ENCODE measurements around the gene AJAP1. TPM values are rescaled to one million over a fixed set of nuclear protein-coding genes. Genes with fewer than 3 reads are reported as not detected.

AJAP1 gene
- total and polyA plus RNA-seq, 2 of the 13 experiments (the other 11 are each of a cell fraction or from before 2014, with no cell fraction given) = not detected

DNA sequence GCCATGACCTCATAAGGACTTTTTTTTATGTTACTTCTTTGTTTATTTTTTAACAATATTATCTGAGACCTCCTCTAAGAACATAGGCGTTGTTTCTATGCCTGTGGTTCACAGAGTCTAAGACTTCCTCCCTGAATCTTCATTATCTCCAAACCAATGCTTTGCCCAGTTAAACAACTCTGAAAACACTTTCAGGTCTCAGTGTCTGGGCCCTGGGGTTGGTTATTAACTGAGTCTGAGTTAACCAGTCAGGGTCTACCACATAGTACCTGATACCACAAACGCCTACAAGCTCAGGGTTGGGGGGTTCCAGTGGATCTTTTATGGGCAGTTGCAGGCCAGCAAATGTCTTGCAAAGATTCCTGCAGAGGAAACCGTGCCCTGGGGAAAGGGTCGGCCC is 138.2 kb downstream of the AJAP1 start (continued):
- no peak for TF ChIP-seq ZNF563 (CRISPR knock-in tag; IDR thresholded peaks at IDR 0.05)
- no peak for TF ChIP-seq HDAC1 (CRISPR knock-in tag; IDR thresholded peaks at IDR 0.05)
- no peak for TF ChIP-seq ZNF816 (CRISPR knock-in tag; IDR thresholded peaks at IDR 0.05; ENCODE audit: borderline replicate concordance)

DNA sequence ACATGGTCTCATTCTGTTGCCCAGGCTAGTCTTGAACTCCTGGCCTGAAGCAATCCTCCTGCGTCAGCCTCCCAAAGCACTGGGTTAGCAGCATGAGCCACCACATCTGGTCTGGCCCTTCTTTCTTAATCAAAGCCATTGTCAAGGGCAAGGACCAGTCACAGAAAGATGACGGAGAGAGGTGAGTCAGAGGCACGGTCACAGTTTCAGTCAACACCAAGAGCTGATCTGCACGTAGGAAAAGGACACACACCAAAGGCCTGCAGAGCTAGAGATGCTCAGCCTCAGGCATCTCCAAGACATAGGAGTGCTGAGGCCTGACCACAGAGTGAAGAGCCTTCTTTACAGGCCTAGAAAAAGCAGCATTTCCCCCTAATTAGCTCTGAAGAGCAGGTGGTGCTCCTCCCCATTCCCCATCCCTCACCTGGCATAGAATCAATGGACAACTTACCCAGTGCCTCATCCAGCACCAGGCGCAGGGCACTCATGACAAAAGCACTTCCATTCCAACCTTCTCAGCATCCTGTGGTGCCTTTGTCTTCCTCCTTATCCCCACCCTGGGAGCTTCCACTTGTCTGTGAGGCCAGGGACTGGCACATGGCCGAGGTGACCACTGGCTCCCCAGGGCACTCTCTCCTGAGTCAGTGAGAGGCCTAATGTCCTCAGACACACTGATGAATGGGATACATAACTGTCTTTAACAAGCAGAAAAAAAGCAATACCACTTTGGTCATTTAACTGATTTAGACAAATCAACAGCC is 139.8 kb downstream of the AJAP1 start:
- Histone ChIP-seq H3K9ac (ENCODE audit: insufficient read depth, low read depth, low read length) (no peak overlapping the region), H4K20me1 (ENCODE audit: insufficient read depth, low read length) (no peaks in the 10 kb centered on the region), H3K4me2 (ENCODE audit: low read depth, low read length) (no peak overlapping the region), H3K4me3 (replicated peaks in 1 of 3; ENCODE audit: insufficient read depth in 1 of 3, low read depth in 2 of 3, low read length in 3 of 3) (no peak overlapping the region), H3K4me1 (ENCODE audit: insufficient read depth, low read length) (no peaks in the 10 kb centered on the region), H3K27ac (ENCODE audit: extremely low read length, insufficient read depth, low read length) (no peak overlapping the region), H3K9me3 (ENCODE audit: low read length) (no peaks in the 10 kb centered on the region), H3K79me2 (ENCODE audit: insufficient read depth, low read length) (no peaks in the 10 kb centered on the region), H3K36me3 (replicated peaks in 1 of 2; ENCODE audit: control insufficient read depth in 1 of 2, insufficient read depth in 2 of 2, low read length in 2 of 2) (no peaks in the 10 kb centered on the region), H2AFZ (ENCODE audit: low read length) (no peak overlapping the region), H3K27me3 (ENCODE audit: control insufficient read depth in 1 of 2, insufficient read depth in 2 of 2, low read length in 2 of 2) (no peaks in the 10 kb centered on the region; a peak in 1 of 5 replicates)
- FAIRE-seq (no peak), DNase-seq (ENCODE audit: low spot score) (no peak), ATAC-seq (no peak)
- intact Hi-C loops (cut with micrococcal nuclease; ENCODE audit: unreplicated experiment) (no loop called here), in situ Hi-C loops (cut with HindIII; ENCODE audit: extremely low pct_ligation_motif_present, low pct_unique_long_range_greater_than_20kb) (no loop called here)
- POLR2A ChIA-PET = no interaction called here
- no TSS peak for BruUV-seq (replicated peaks)
- WGBS (ENCODE audit: low lambda C conversion rate) = 33% methylated on average over 5 of the region's 6 CpGs
- CTCF ChIA-PET (ENCODE audit: low intra/inter-chr PET ratio, low total read pairs) = no interaction called here
- TF ChIP-seq ZNF703 (CRISPR knock-in tag; IDR thresholded peaks at IDR 0.05; ENCODE audit: borderline replicate concordance) (no peak), EHMT2 (IDR thresholded peaks at IDR 0.05; ENCODE audit: borderline replicate concordance, low read depth, low read length) (no peak), RBFOX2 (IDR thresholded peaks at IDR 0.05; ENCODE audit: low read depth, low read length) (no peak), KLF15 (CRISPR knock-in tag; IDR thresholded peaks at IDR 0.05; ENCODE audit: borderline replicate concordance) (no peak), YEATS2 (CRISPR knock-in tag; IDR thresholded peaks at IDR 0.05; ENCODE audit: borderline replicate concordance) (no peak), REL (CRISPR knock-in tag; conservative IDR thresholded peaks at IDR 0.05) (no peak), HDAC1 (CRISPR knock-in tag; IDR thresholded peaks at IDR 0.05) (no peak), TBL1XR1 (IDR thresholded peaks at IDR 0.05; ENCODE audit: borderline replicate concordance, low read length, partially characterized antibody) (no peak), JDP2 (CRISPR knock-in tag; IDR thresholded peaks at IDR 0.05; ENCODE audit: borderline replicate concordance) (no peak), SP2 (CRISPR knock-in tag; IDR thresholded peaks at IDR 0.05) (no peak), NCOA2 (CRISPR knock-in tag; IDR thresholded peaks at IDR 0.05) (no peak), ZNF547 (CRISPR knock-in tag; IDR thresholded peaks at IDR 0.05) (no peak), ZNF343 (CRISPR knock-in tag; IDR thresholded peaks at IDR 0.05) (no peak)
- TF ChIP-seq, protein P1, sequence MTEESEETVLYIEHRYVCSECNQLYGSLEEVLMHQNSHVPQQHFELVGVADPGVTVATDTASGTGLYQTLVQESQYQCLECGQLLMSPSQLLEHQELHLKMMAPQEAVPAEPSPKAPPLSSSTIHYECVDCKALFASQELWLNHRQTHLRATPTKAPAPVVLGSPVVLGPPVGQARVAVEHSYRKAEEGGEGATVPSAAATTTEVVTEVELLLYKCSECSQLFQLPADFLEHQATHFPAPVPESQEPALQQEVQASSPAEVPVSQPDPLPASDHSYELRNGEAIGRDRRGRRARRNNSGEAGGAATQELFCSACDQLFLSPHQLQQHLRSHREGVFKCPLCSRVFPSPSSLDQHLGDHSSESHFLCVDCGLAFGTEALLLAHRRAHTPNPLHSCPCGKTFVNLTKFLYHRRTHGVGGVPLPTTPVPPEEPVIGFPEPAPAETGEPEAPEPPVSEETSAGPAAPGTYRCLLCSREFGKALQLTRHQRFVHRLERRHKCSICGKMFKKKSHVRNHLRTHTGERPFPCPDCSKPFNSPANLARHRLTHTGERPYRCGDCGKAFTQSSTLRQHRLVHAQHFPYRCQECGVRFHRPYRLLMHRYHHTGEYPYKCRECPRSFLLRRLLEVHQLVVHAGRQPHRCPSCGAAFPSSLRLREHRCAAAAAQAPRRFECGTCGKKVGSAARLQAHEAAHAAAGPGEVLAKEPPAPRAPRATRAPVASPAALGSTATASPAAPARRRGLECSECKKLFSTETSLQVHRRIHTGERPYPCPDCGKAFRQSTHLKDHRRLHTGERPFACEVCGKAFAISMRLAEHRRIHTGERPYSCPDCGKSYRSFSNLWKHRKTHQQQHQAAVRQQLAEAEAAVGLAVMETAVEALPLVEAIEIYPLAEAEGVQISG (CRISPR knock-in tag; IDR thresholded peaks at IDR 0.05) = no peak
- TF ChIP-seq, protein P2, sequence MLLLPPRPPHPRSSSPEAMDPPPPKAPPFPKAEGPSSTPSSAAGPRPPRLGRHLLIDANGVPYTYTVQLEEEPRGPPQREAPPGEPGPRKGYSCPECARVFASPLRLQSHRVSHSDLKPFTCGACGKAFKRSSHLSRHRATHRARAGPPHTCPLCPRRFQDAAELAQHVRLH (CRISPR knock-in tag; IDR thresholded peaks at IDR 0.05; ENCODE audit: borderline replicate concordance, low read depth) = no peak
- TF ChIP-seq, protein P3, sequence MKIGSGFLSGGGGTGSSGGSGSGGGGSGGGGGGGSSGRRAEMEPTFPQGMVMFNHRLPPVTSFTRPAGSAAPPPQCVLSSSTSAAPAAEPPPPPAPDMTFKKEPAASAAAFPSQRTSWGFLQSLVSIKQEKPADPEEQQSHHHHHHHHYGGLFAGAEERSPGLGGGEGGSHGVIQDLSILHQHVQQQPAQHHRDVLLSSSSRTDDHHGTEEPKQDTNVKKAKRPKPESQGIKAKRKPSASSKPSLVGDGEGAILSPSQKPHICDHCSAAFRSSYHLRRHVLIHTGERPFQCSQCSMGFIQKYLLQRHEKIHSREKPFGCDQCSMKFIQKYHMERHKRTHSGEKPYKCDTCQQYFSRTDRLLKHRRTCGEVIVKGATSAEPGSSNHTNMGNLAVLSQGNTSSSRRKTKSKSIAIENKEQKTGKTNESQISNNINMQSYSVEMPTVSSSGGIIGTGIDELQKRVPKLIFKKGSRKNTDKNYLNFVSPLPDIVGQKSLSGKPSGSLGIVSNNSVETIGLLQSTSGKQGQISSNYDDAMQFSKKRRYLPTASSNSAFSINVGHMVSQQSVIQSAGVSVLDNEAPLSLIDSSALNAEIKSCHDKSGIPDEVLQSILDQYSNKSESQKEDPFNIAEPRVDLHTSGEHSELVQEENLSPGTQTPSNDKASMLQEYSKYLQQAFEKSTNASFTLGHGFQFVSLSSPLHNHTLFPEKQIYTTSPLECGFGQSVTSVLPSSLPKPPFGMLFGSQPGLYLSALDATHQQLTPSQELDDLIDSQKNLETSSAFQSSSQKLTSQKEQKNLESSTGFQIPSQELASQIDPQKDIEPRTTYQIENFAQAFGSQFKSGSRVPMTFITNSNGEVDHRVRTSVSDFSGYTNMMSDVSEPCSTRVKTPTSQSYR (CRISPR knock-in tag; IDR thresholded peaks at IDR 0.05; ENCODE audit: borderline replicate concordance) = no peak
